ENCODE measurements around the gene BBS1. TPM values are rescaled to one million over a fixed set of nuclear protein-coding genes. Genes with fewer than 3 reads are reported as not detected.

Gene BBS1
- total RNA-seq, 5 donors from 2014 or later (not counting 1 experiment from before 2014, with no cell fraction given) = 17.0 to 41.6 (median 34.9) TPM

GRCh38 chr11:66557733-66558326, 47.4 kb downstream of the BBS1 start:
- H3K36me3 ChIP-seq (ENCODE audit: control insufficient read depth in 2 of 2, extremely low read depth in 1 of 2, insufficient read depth in 1 of 2, low read length in 1 of 2) = no peaks in the 10 kb centered on the region
- Mint-ChIP-seq H3K27ac (no peak overlapping the region), H3K36me3 (no peaks in the 10 kb centered on the region), H3K4me3 (no peak overlapping the region), H3K9me3 (no peaks in the 10 kb centered on the region), H3K27me3 (peaks cover 0 to 13% of the 10 kb centered on the region in 2 donors), H3K4me1 (peaks cover 4 to 8% (median 6%) of the 10 kb centered on the region in 3 donors)
- CTCF ChIA-PET = no interaction called here
- POLR2A ChIA-PET = no interaction called here
- no peaks in the 10 kb centered on the region for H3K9me3 ChIP-seq
- H3K4me3 ChIP-seq (ENCODE audit: control insufficient read depth in 1 of 2, extremely low read depth in 1 of 2, low read length in 1 of 2) = no peak overlapping the region
- peaks cover 0 to 45% of the 10 kb centered on the region in 2 experiments for H3K27me3 ChIP-seq (replicated peaks in 1 of 2; ENCODE audit: control insufficient read depth in 2 of 2, extremely low read depth in 1 of 2, insufficient read depth in 2 of 2, low read length in 1 of 2)
- H3K4me1 ChIP-seq (ENCODE audit: control insufficient read depth in 1 of 2, extremely low read depth in 1 of 2, insufficient read depth in 2 of 2, low read length in 2 of 2) = peaks cover 0 to 6% of the 10 kb centered on the region in 2 experiments
- no peak for DNase-seq
- 95% methylated on average over 18 of the region's 24 CpGs for WGBS (ENCODE audit: insufficient coverage)
- no peak overlapping the region for H3K27ac ChIP-seq (ENCODE audit: low read length)
- ATAC-seq (replicated peaks in 1 of 4) = no peak

- no peak overlapping the region for H3K27ac Mint-ChIP-seq
- DNase-seq (peak in 23 of 35 experiments; percentile 3 to 52 (median 27)), ATAC-seq (replicated peaks in 1 of 4) (peak; percentile 52 to 91 (median 64))
- Histone ChIP-seq H3K27ac (ENCODE audit: low read length) (no peak overlapping the region), H3K27me3 (replicated peaks in 1 of 2; ENCODE audit: control insufficient read depth in 2 of 2, extremely low read depth in 1 of 2, insufficient read depth in 2 of 2, low read length in 1 of 2) (peaks cover 0 to 42% of the 10 kb centered on the region in 2 experiments), H3K4me1 (ENCODE audit: control insufficient read depth in 1 of 2, extremely low read depth in 1 of 2, insufficient read depth in 2 of 2, low read length in 2 of 2) (peaks cover 0 to 6% of the 10 kb centered on the region in 2 experiments), H3K4me3 (ENCODE audit: control insufficient read depth in 1 of 2, extremely low read depth in 1 of 2, low read length in 1 of 2) (no peak overlapping the region), H3K36me3 (ENCODE audit: control insufficient read depth in 2 of 2, extremely low read depth in 1 of 2, insufficient read depth in 1 of 2, low read length in 1 of 2) (no peaks in the 10 kb centered on the region), H3K9me3 (no peaks in the 10 kb centered on the region)
- peak overlapping the region in 1 of 3 donors; percentile 38 for H3K4me3 Mint-ChIP-seq
- ChIA-PET CTCF (no interaction called here), POLR2A (interaction anchor here (0.5 to 0.6 kb wide), 3 partner anchors 77 to 100 kb away, joined by 3 to 6 read pairs (median 5); no protein-coding TSS in a partner anchor)
- WGBS (ENCODE audit: insufficient coverage) = 28% methylated on average over 43 of the region's 50 CpGs
- H3K27me3 Mint-ChIP-seq = peaks cover 0 to 13% of the 10 kb centered on the region in 2 donors
- no peaks in the 10 kb centered on the region for H3K9me3 Mint-ChIP-seq
- H3K4me1 Mint-ChIP-seq = peaks cover 4 to 8% (median 6%) of the 10 kb centered on the region in 3 donors
- H3K36me3 Mint-ChIP-seq = no peaks in the 10 kb centered on the region
Observed at GRCh38 chr11:66559142-66559865, 48.9 kb downstream of the BBS1 start.

GRCh38 chr11:66559866-66560676, 49.6 kb downstream of the BBS1 start:
- DNase-seq (no peak), ATAC-seq (replicated peaks in 1 of 4) (no peak)
- Mint-ChIP-seq H3K4me3 (no peak overlapping the region), H3K27ac (no peak overlapping the region), H3K9me3 (no peaks in the 10 kb centered on the region), H3K4me1 (peaks cover 4 to 8% (median 6%) of the 10 kb centered on the region in 3 donors), H3K36me3 (no peaks in the 10 kb centered on the region), H3K27me3 (peaks cover 0 to 13% of the 10 kb centered on the region in 2 donors)
- H3K36me3 ChIP-seq (ENCODE audit: control insufficient read depth in 2 of 2, extremely low read depth in 1 of 2, insufficient read depth in 1 of 2, low read length in 1 of 2) = no peaks in the 10 kb centered on the region
- CTCF ChIA-PET = no interaction called here
- no peak overlapping the region for H3K4me3 ChIP-seq (ENCODE audit: control insufficient read depth in 1 of 2, extremely low read depth in 1 of 2, low read length in 1 of 2)
- 77% methylated on average over 11 of the region's 27 CpGs for WGBS (ENCODE audit: insufficient coverage)
- H3K27ac ChIP-seq (ENCODE audit: low read length) = no peak overlapping the region
- POLR2A ChIA-PET = interaction anchor here (0.5 to 0.6 kb wide), 3 partner anchors 76 to 100 kb away, joined by 3 to 6 read pairs (median 5); no protein-coding TSS in a partner anchor
- no peaks in the 10 kb centered on the region for H3K9me3 ChIP-seq
- peaks cover 0 to 40% of the 10 kb centered on the region in 2 experiments for H3K27me3 ChIP-seq (replicated peaks in 1 of 2; ENCODE audit: control insufficient read depth in 2 of 2, extremely low read depth in 1 of 2, insufficient read depth in 2 of 2, low read length in 1 of 2)
- peaks cover 0 to 6% of the 10 kb centered on the region in 2 experiments for H3K4me1 ChIP-seq (ENCODE audit: control insufficient read depth in 1 of 2, extremely low read depth in 1 of 2, insufficient read depth in 2 of 2, low read length in 2 of 2)

- Mint-ChIP-seq H3K36me3 (peaks cover 4% of the 10 kb centered on the region), H3K4me1 (peaks cover 4 to 11% (median 10%) of the 10 kb centered on the region in 3 donors), H3K27me3 (peaks cover 0 to 12% of the 10 kb centered on the region in 2 donors), H3K27ac (no peak overlapping the region), H3K4me3 (no peak overlapping the region), H3K9me3 (no peaks in the 10 kb centered on the region)
- ChIA-PET POLR2A (interaction anchor here in 1 of 2 donors (0.5 kb wide), 1 partner anchor 515 kb away, joined by 5 read pairs; no protein-coding TSS in a partner anchor), CTCF (interaction anchor here in 1 of 2 donors (1.0 kb wide), 1 partner anchor 15 kb away, joined by 3 read pairs; the partner anchor contains the start of genes ACTN3 and ZDHHC24)
- H3K27ac ChIP-seq (ENCODE audit: low read length) = no peak overlapping the region
- peaks cover 0 to 34% of the 10 kb centered on the region in 2 experiments for H3K27me3 ChIP-seq (replicated peaks in 1 of 2; ENCODE audit: control insufficient read depth in 2 of 2, extremely low read depth in 1 of 2, insufficient read depth in 2 of 2, low read length in 1 of 2)
- no peak overlapping the region for H3K4me3 ChIP-seq (ENCODE audit: control insufficient read depth in 1 of 2, extremely low read depth in 1 of 2, low read length in 1 of 2)
- ATAC-seq (replicated peaks in 1 of 4) = no peak
- H3K36me3 ChIP-seq (ENCODE audit: control insufficient read depth in 2 of 2, extremely low read depth in 1 of 2, insufficient read depth in 1 of 2, low read length in 1 of 2) = no peaks in the 10 kb centered on the region
- WGBS (ENCODE audit: insufficient coverage) = 88% methylated on average over 12 of the region's 14 CpGs
- no peaks in the 10 kb centered on the region for H3K9me3 ChIP-seq
- no peak for DNase-seq
- H3K4me1 ChIP-seq (ENCODE audit: control insufficient read depth in 1 of 2, extremely low read depth in 1 of 2, insufficient read depth in 2 of 2, low read length in 2 of 2) = peaks cover 0 to 6% of the 10 kb centered on the region in 2 experiments
Observed at GRCh38 chr11:66561178-66561974, 50.9 kb downstream of the BBS1 start.

- POLR2A ChIA-PET = interaction anchor here in 1 of 2 donors (0.5 kb wide), 1 partner anchor 515 kb away, joined by 5 read pairs; no protein-coding TSS in a partner anchor
- CTCF ChIA-PET = interaction anchor here in 1 of 2 donors (1.0 kb wide), 1 partner anchor 16 kb away, joined by 3 read pairs; the partner anchor contains the start of genes ACTN3 and ZDHHC24
- H3K9me3 Mint-ChIP-seq = no peaks in the 10 kb centered on the region
- 92% methylated on average over 7 of the region's 9 CpGs for WGBS (ENCODE audit: insufficient coverage)
- H3K27ac Mint-ChIP-seq = no peak overlapping the region
- peaks cover 4 to 13% (median 10%) of the 10 kb centered on the region in 3 donors for H3K4me1 Mint-ChIP-seq
- Histone ChIP-seq H3K9me3 (no peaks in the 10 kb centered on the region), H3K36me3 (ENCODE audit: control insufficient read depth in 2 of 2, extremely low read depth in 1 of 2, insufficient read depth in 1 of 2, low read length in 1 of 2) (no peaks in the 10 kb centered on the region), H3K27ac (ENCODE audit: low read length) (no peak overlapping the region), H3K27me3 (replicated peaks in 1 of 2; ENCODE audit: control insufficient read depth in 2 of 2, extremely low read depth in 1 of 2, insufficient read depth in 2 of 2, low read length in 1 of 2) (peaks cover 0 to 32% of the 10 kb centered on the region in 2 experiments), H3K4me1 (ENCODE audit: control insufficient read depth in 1 of 2, extremely low read depth in 1 of 2, insufficient read depth in 2 of 2, low read length in 2 of 2) (peaks cover 0 to 6% of the 10 kb centered on the region in 2 experiments), H3K4me3 (ENCODE audit: control insufficient read depth in 1 of 2, extremely low read depth in 1 of 2, low read length in 1 of 2) (no peak overlapping the region)
- no peak for ATAC-seq (replicated peaks in 1 of 4)
- peaks cover 0 to 11% of the 10 kb centered on the region in 2 donors for H3K27me3 Mint-ChIP-seq
- peaks cover 4% of the 10 kb centered on the region for H3K36me3 Mint-ChIP-seq
- no peak for DNase-seq
- no peak overlapping the region for H3K4me3 Mint-ChIP-seq
Observed at GRCh38 chr11:66561975-66562248, 51.5 kb downstream of the BBS1 start.
